Measurements from ENCODE around the gene SND1. TPM values are rescaled to one million over a fixed set of nuclear protein-coding genes. Genes with fewer than 3 reads are reported as not detected.
"Not testable (repeated sequence)": the region's sequence is repeated elsewhere in the genome, so short reads cannot be mapped to it uniquely, and the experiment has no call there.

Gene SND1
- total and polyA plus RNA-seq, 2 of the 4 experiments (the other 2 are of a cell fraction) = 154 to 294 TPM

DNA sequence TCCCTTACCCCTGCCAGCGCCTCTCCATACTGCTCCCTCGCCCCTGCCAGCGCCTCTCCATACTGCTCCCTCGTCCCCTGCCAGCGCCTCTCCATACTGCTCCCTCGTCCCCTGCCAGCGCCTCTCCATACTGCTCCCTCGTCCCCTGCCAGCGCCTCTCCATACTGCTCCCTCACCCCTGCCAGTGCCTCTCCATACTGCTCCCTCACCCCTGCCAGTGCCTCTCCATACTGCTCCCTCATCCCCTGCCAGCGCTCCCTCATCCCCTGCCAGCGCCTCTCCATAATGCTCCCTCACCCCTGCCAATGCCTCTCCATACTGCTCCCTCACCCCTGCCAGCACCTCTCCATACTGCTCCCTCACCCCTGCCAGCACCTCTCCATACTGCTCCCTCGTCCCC lies 455.5 kb downstream of the SND1 start:
- H2AK9ac ChIP-seq (replicated peaks; ENCODE audit: low read depth, low read length, poor library complexity); H4K5ac ChIP-seq (ENCODE audit: low read depth, low read length); dilution Hi-C loops (cut with HindIII; ENCODE audit: low sequenced_read_pairs, unreplicated experiment); H4K8ac ChIP-seq (ENCODE audit: low read depth in 2 of 2, low read length in 2 of 2); CTCF ChIA-PET; H3K56ac ChIP-seq (ENCODE audit: extremely low read depth, insufficient read depth, low read length); H3K4ac ChIP-seq (ENCODE audit: low read depth, low read length); H3K79me1 ChIP-seq (ENCODE audit: low read depth in 1 of 2, low read length in 2 of 2); DNase-seq; H2AFZ ChIP-seq (replicated peaks; ENCODE audit: low read length, poor library complexity); H3K36me3 ChIP-seq (ENCODE audit: control insufficient read depth, insufficient read depth, low read length); H2BK120ac ChIP-seq (ENCODE audit: low read depth, low read length); H2BK15ac ChIP-seq (ENCODE audit: low read depth, low read length); BruUV-seq (replicated peaks); H2BK20ac ChIP-seq (ENCODE audit: low read depth, low read length); H3K18ac ChIP-seq (ENCODE audit: low read depth, low read length); H3K4me3 ChIP-seq (ENCODE audit: insufficient read depth, low read depth, low read length); H3K9me1 ChIP-seq (ENCODE audit: insufficient read depth, low read length); H3K9ac ChIP-seq (ENCODE audit: low read depth, low read length); intact Hi-C loops (cut with micrococcal nuclease); H4K91ac ChIP-seq (ENCODE audit: insufficient read depth, low read depth, low read length); H3K23ac ChIP-seq (ENCODE audit: low read depth, low read length); in situ Hi-C loops (cut with MboI; ENCODE audit: low sequenced_read_pairs); H3K27ac ChIP-seq (ENCODE audit: insufficient read depth, low read length); H2BK5ac ChIP-seq (ENCODE audit: low read depth, low read length, poor library complexity, severe bottlenecking); ATAC-seq (ENCODE audit: low read depth); POLR2A ChIA-PET (ENCODE audit: unreplicated experiment); H3K14ac ChIP-seq (replicated peaks; ENCODE audit: low read depth, low read length); H3K4me2 ChIP-seq (ENCODE audit: low read depth, low read length); H4K20me1 ChIP-seq (ENCODE audit: insufficient read depth, low read length); H3K9me3 ChIP-seq (ENCODE audit: control insufficient read depth, insufficient read depth, low read length); H3K4me1 ChIP-seq (ENCODE audit: control insufficient read depth, insufficient read depth, low read length); H2AK5ac ChIP-seq (ENCODE audit: low read depth, low read length): not testable (repeated sequence)
- 55% methylated on average over 2 of the region's 12 CpGs; no CpG with 5 or more reads in 1 of the 2 experiments for WGBS, 2 experiments (ENCODE audit: extremely low coverage in 2 of 2, insufficient read length in 1 of 2)
- peaks cover 58% of the 10 kb centered on the region for H3K27me3 ChIP-seq (ENCODE audit: control insufficient read depth, insufficient read depth, low read length)
